Small intestine (tissue), 7 donors: ENCODE data around the gene RARA. TPM values are rescaled to one million over a fixed set of nuclear protein-coding genes. Genes with fewer than 3 reads are reported as not detected.

Experiments
- DNase-seq, 2 donors: peaks; one replicate each; pipeline versions ENCODE4 v3.0.0 to v3.0.0-alpha.2; 2013
- FAIRE-seq: peaks from 2 replicates; lab custom pipeline; 2012; peaks lifted over from hg19 to GRCh38; lab: Jason Lieb, UNC
- H3K27ac ChIP-seq, 3 donors: one replicate each; pipeline ENCODE4 v1.5.1; 2013; ENCODE audit warnings: low read length in 2 of 3, mild to moderate bottlenecking in 2 of 3, control low read depth in 1 of 3, inconsistent platforms in 1 of 3, low read depth in 1 of 3, moderate library complexity in 1 of 3
- H3K27me3 ChIP-seq, 3 donors: one replicate each; pipeline ENCODE4 v1.6.1; 2013; ENCODE audit warnings: low read length in 3 of 3, inconsistent platforms in 1 of 3; ENCODE audit not compliant: control insufficient read depth in 3 of 3, insufficient read depth in 3 of 3
- H3K36me3 ChIP-seq, 3 donors: one replicate each; pipeline ENCODE4 v1.6.1; 2013; ENCODE audit warnings: low read length in 3 of 3, inconsistent platforms in 1 of 3, low read depth in 1 of 3, mild to moderate bottlenecking in 1 of 3, moderate library complexity in 1 of 3; ENCODE audit not compliant: control insufficient read depth in 3 of 3, insufficient read depth in 2 of 3
- H3K4me1 ChIP-seq, 3 donors: one replicate each; pipeline ENCODE4 v1.6.1; 2013; ENCODE audit warnings: low read length in 2 of 3, inconsistent platforms in 1 of 3, low read depth in 1 of 3, mild to moderate bottlenecking in 1 of 3, moderate library complexity in 1 of 3; ENCODE audit not compliant: control insufficient read depth in 3 of 3, insufficient read depth in 2 of 3
- H3K4me3 ChIP-seq, 3 donors: one replicate each; pipeline ENCODE4 v1.5.1; 2013; ENCODE audit warnings: low read length in 3 of 3, control low read depth in 1 of 3, inconsistent platforms in 1 of 3, low read depth in 1 of 3, mild to moderate bottlenecking in 1 of 3, moderate library complexity in 1 of 3
- H3K9me3 ChIP-seq, 2 donors: one replicate each; pipeline ENCODE4 v1.6.1; 2013; ENCODE audit warnings: low read depth in 1 of 2, low read length in 1 of 2; ENCODE audit not compliant: control insufficient read depth in 2 of 2, insufficient read depth in 1 of 2
- WGBS, 3 donors: extraction: QIAGEN DNeasy Blood & Tissue Kit; methylation state at CpG; one replicate each; pipeline ENCODE4 v1.1.7; 2013; 5-methylcytosine and 5-hydroxymethylcytosine counted together
- polyA plus RNA-seq, 4 donors: library from polyadenylated mRNA; stranded (reverse) in 3 of 4; unstranded in 1 of 4; fragments of 200-250 nt in 3 of 4; fragments of 120-200 nt in 1 of 4; gene quantifications; one replicate each; pipeline versions ENCODE4 v1.2.1 to v1.2.3, GENCODE V29; 2013
- donor health status: healthy with polysubstance abuse.
- donor health status: control.
- donor health status: control.
- donor health status: Bipolar disorder and iron deficiency.
- donor health status: healthy.

The RARA gene
- polyA plus RNA-seq, 4 donors, result 28.8 to 47.7 (median 39.9) TPM

DNA sequence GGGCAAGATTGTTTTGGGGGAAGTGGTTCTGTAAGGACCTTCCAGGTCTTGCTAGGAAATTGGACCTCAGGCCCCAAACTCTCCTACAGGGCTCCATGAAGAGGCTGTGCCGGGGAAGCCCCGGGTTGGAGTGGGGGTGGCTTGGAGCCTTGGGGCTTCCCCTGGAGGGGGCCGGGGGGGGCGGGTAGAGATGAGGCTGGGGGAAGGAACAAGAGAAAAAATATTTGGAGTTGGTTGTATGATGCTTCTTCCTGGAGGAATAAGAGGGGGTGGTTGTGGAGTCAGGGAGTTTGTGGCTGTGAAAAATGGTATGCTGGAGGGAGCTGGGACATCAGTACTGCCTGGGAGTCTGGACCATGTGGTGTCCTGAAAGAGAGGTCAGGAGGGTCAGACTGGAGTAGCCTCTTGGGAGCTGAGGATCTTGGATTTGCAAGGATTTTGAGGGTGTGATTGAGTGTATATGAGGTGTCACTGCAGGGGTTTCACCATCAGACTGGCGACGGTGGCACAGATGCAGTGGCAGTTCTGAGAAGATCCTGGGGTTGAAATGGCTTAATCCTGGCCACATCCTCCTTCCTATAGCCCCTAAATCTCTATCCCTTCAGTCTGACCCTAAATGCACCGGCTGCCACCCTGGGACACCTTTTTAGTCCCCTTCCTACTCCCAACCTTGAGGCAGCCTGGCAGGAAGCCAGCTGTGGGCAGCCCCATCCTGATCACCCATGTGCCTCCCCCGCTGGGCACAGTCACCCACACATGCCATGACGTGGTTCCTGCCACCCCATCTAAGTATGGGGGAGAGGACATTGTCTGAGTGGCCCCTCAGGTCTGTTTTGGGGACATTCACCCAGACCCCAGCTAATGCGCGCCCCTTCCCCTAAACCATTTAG lies 10.9 kb downstream of the RARA start:
- peak overlapping the region in 1 of 3 donors; percentile 98 for H3K27ac ChIP-seq
- 50 to 73% (median 56%) methylated on average over 11 of the region's 11 CpGs for WGBS, 3 donors
- peaks cover 0 to 15% (median 0%) of the 10 kb centered on the region in 3 donors for H3K36me3 ChIP-seq
- H3K4me1 ChIP-seq, result peaks cover 2 to 86% (median 24%) of the 10 kb centered on the region in 3 donors
- H3K9me3 ChIP-seq, result no peaks in the 10 kb centered on the region
- DNase-seq (no peak), FAIRE-seq (no peak)
- peak overlapping the region in 1 of 3 donors; percentile 84 for H3K4me3 ChIP-seq
- no peaks in the 10 kb centered on the region for H3K27me3 ChIP-seq

DNA sequence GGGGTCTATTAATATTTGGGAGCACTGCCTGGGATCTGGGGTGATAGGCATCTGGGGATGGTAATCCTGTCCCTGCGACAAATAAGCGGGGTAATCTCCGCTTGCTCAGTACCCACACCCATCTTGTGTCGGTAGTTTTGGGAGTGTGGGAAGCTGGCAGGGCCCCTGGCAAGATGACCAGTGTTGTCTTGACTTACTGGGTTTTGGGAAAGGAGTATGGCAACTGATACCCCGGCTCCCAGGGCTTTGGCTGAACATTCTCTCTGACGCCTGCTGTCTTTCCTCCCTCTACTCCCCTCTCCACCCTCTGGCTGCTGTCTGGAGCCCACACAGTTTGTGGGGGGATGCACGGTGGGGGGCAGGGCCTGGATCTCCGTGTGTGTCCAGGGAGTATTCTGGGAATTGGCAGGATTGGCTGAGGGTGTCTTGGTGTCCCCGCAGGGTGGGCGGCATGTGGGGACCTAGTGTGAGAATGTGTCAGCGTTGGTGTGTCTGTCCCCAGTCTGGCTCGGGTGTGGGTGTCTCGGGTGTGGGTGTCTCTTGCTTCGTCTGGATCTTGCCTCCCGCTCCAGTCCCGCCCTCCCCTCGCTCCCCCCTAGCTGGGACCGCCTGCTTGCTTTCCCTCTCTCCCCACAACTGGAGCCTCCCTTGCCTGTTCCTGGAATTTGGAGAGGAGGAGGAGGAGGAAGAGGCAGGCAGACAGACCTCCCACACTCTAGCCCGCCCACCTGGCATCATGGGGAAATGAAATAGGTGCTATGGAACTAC lies 12.0 kb downstream of the RARA start:
- FAIRE-seq (no peak), DNase-seq (peak in 1 of 2 donors; percentile 47)
- peaks cover 0 to 16% (median 0%) of the 10 kb centered on the region in 3 donors for H3K36me3 ChIP-seq
- peak overlapping the region; percentile 31 to 43 (median 31) for H3K4me3 ChIP-seq
- peak overlapping the region; percentile 49 to 98 (median 71) for H3K27ac ChIP-seq
- 36 to 55% (median 54%) methylated on average over 16 to 19 of the region's 19 CpGs for WGBS, 3 donors
- H3K4me1 ChIP-seq, result peaks cover 3 to 84% (median 24%) of the 10 kb centered on the region in 3 donors
- H3K9me3 ChIP-seq, result no peaks in the 10 kb centered on the region
- H3K27me3 ChIP-seq, result no peaks in the 10 kb centered on the region

DNA sequence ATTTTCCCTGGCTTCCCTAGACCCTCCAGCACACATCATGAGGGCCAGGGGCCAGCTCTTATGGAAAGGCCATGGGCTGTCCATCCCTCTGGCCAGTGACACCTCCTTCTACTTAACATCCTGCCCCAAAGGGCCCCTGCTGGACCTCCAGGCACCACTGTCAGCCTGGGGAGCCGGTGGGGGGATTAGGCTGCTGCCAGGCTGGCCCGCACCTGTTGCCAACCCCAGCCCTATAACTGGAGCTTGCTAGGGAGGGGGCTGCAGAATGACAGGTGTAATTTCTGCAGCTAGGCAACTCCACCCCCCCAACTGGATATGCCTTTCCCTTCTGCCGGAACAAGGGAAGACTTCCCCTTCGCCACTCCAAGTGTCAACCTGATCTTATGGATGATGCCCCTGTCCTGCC lies 12.5 kb downstream of the RARA start:
- no peak for FAIRE-seq
- 50 to 93% (median 74%) methylated on average over 4 of the region's 4 CpGs for WGBS, 3 donors
- Histone ChIP-seq H3K27me3 (no peaks in the 10 kb centered on the region), H3K4me1 (peaks cover 9 to 83% (median 27%) of the 10 kb centered on the region in 3 donors), H3K36me3 (peaks cover 0 to 22% (median 0%) of the 10 kb centered on the region in 3 donors), H3K27ac (peak overlapping the region; percentile 49 to 98 (median 71)), H3K9me3 (no peaks in the 10 kb centered on the region), H3K4me3 (peak overlapping the region; percentile 31 to 47 (median 43))
- no peak for DNase-seq

DNA sequence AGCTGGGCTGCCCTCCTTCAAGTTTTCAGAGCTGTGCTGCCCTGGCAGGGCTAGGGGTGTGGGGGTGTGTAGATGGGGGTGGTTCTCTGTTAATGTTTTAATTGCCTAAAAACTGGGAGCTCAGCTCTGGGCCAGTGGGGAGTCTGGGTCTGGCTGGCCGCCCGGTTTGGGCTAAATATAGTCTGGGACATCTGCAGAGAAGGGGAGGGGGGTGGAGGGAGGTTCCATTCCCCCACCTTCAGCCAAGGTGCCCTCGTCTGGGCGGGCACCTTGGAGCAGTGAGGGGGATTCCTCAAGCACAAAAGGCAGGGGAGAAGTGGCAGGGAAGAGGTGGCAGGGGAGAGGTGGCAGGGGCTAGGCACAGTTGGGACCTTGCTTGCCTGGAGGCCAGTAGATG lies 13.0 kb downstream of the RARA start:
- peaks cover 0 to 23% (median 0%) of the 10 kb centered on the region in 3 donors for H3K36me3 ChIP-seq
- no peaks in the 10 kb centered on the region for H3K27me3 ChIP-seq
- FAIRE-seq, result no peak
- H3K4me1 ChIP-seq, result peaks cover 11 to 83% (median 31%) of the 10 kb centered on the region in 3 donors
- peak overlapping the region; percentile 31 to 47 (median 43) for H3K4me3 ChIP-seq
- peak overlapping the region; percentile 49 to 98 (median 71) for H3K27ac ChIP-seq
- no peaks in the 10 kb centered on the region for H3K9me3 ChIP-seq
- WGBS, 3 donors, result 14 to 44% (median 33%) methylated on average over 3 to 4 of the region's 4 CpGs
- no peak for DNase-seq

DNA sequence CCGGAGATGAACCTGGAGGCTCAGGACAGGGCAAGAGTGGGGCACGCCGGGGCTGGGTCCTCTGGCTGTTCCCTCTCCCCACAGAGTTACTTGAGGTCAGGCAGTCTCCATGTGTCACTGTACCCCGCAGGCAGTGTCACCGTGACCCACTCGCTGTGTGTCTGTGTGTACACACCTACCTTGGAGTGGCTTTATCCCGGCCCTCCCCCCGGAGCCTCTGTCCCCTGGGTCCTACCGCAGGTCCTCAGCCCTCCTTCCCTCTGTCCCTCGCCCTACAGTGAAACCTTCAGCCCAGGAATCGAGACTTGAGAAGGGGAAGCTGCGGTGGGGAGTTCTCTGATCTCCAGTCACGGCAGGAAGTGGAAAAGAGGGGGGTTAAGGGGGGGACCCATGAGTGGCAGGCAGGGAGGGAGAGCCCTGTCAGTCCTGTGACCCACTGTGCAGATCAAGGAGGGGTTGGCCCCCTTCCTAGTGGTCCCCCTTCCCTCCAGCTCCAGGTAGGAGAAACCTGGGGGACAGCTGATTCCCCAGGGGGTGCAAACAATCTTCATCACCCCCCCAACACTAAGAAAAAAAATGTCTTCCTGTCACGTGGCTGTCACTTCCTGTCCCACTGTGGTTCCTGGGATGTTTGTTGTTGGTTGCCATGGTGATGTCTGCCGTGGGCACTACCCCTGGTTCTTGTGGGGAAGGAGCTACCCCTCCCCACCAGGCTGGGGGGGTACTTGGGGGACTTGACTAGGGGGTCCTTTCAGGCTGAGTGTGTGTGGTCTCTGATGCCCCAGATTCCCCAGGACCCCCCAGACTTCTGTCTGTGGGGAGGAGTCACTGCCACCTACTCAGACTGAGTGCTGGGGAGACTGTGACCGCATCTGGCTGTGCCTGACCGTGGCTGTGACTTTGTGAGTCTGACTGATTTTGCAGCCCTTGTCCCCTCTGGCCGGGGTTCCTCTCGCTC lies 13.7 kb downstream of the RARA start:
- Histone ChIP-seq H3K36me3 (peaks cover 0 to 29% (median 0%) of the 10 kb centered on the region in 3 donors), H3K27me3 (no peaks in the 10 kb centered on the region), H3K4me1 (peaks cover 16 to 83% (median 37%) of the 10 kb centered on the region in 3 donors), H3K4me3 (peak overlapping the region; percentile 31 to 47 (median 43)), H3K9me3 (no peaks in the 10 kb centered on the region), H3K27ac (peak overlapping the region; percentile 49 to 98 (median 71))
- 17 to 28% (median 27%) methylated on average over 17 to 19 of the region's 19 CpGs for WGBS, 3 donors
- no peak for FAIRE-seq
- peak; percentile 65 to 78 for DNase-seq

DNA sequence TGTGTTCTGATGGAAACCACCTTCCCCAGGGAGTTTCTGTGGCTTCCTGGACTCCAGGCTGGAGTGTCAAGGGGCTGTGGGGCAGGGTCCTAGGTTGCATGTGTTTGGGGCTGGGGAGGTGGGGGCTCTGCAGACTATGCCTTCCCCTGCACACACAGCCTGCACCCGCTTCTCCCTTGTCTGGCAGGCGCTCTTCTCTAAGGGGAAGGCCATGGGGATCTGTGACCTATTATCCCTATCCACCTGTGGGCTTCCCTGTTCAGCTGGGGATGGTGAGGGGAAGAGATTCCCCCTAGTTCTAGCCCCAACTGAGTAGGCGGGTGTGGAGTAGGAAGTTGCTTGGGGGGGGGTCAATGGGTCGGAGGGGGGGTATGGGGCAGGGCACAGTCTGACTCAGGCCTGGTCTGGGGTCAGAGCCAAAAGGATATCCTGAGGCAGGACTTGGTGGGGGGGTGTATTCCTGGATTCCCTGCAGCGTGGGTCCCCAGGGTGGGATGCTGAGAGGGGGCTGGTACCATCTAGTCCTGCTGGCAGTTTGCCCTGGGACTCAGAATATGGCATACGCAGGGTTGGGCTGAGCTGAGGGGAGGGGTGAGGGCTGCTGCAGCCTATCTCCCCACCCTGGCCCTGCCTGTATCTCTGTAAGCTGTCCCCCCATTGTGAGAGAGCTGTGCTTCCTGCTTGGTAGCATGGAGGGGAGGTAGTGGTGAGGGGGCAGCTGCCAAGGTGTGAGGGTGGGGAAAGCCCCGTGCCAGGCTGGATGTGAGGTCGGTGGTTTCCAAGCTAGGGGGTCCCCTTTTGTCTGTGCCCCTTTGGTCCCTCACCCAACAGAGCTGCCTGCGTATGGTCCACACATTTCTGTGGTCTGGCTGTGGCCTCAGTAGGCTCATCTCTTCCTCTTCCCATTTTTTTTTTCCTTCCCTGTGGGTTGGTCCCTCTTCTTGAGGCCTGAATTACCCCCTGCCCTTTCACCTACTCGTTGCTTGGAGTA lies 14.7 kb downstream of the RARA start:
- DNase-seq, result no peak
- no peak for FAIRE-seq
- H3K4me3 ChIP-seq, result no peak overlapping the region

More for the DNA sequence above, 14.7 kb downstream of the RARA start:
- Histone ChIP-seq H3K27ac (peak overlapping the region; percentile 49 to 98 (median 62)), H3K27me3 (no peaks in the 10 kb centered on the region), H3K9me3 (no peaks in the 10 kb centered on the region), H3K36me3 (peaks cover 0 to 33% (median 0%) of the 10 kb centered on the region in 3 donors), H3K4me1 (peaks cover 18 to 82% (median 42%) of the 10 kb centered on the region in 3 donors)
- 36 to 70% (median 43%) methylated on average over 7 to 10 of the region's 10 CpGs for WGBS, 3 donors
